GM19455 (cell line): ENCODE results near the gene TVP23B.
A peak's percentile ranks its signal among the peaks of the same experiment; 100 is the strongest.
"Not testable (repeated sequence)": the region's sequence is repeated elsewhere in the genome, so short reads cannot be mapped to it uniquely, and the experiment has no call there.

ENCODE experiments used
- ATAC-seq: cut with Tn5 transposase; IDR thresholded peaks from one replicate; pipeline ENCODE4 v1.9.1; 2021; ENCODE audit not compliant: unreplicated experiment

The TVP23B gene

GRCh38 chr17:18780991-18781718 lies at the start of gene TVP23B:
Gene TVP23B, plus strand, starts transcription at chr17:18781183. Its CDS starts 111 bp downstream, at chr17:18781294.
- ATAC-seq, result peak; percentile 99

- not testable (repeated sequence) for ATAC-seq
These were observed 48.5 kb upstream of the TVP23B start for GRCh38 chr17:18732438-18732837.

DNA sequence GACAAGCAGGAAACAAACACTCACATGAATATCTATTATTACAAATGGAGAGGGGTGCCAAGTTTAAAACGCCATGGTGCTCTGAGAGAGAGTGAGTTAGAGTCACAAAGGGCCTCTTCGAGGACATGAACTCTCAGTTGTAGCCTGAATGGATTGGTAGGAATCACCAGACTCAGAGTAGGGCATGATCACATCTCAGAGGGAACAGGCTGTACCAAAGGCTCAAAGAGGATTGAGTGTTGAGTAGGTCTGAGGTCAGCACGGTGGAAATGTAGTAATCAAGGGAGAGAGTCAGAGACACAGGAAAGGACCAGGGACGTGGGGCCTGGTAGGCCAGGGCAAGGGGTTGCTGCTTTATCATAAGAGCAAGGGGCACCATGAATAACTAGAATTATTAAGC lies 47.6 kb upstream of the TVP23B start:
- not testable (repeated sequence) for ATAC-seq

DNA sequence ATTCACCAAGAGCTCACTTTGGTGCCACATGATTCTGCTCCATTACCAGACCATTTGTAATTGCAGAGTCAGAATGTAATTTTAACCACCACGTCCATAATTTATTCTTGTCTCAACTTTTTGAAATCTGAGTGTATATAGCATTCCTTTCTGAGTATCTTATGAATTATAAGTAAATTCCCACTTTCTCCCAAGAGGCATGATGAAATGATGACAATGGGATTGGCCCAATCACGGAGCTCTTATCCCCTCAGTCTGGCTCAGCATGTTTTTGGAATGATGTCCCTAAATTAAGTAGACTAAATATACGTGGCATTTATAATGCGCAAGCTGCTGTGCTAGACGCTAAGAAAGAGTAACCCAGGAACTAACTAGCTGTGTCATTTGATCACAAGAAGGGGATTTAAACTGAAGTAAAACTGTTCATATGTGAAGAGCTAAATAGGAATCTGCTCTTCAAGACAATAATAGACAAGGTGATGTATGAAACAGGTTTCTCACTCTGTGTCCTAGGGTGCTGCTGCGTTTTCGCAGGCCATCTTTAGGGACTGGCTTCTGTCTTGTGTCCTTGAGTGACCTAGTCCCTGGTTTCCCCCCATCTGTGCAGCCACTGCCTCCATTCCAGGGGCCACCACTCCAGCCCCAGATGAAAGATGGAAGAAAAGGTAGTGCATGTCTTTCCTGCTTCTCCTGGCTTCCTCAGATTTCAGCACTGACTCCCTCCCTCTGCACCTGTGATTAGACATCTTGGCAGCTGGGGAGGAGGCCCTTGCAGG lies 41.2 kb upstream of the TVP23B start:
- ATAC-seq, result not testable (repeated sequence)

GRCh38 chr17:18741228-18741627 lies 39.8 kb upstream of the TVP23B start:
- ATAC-seq, result not testable (repeated sequence)

DNA sequence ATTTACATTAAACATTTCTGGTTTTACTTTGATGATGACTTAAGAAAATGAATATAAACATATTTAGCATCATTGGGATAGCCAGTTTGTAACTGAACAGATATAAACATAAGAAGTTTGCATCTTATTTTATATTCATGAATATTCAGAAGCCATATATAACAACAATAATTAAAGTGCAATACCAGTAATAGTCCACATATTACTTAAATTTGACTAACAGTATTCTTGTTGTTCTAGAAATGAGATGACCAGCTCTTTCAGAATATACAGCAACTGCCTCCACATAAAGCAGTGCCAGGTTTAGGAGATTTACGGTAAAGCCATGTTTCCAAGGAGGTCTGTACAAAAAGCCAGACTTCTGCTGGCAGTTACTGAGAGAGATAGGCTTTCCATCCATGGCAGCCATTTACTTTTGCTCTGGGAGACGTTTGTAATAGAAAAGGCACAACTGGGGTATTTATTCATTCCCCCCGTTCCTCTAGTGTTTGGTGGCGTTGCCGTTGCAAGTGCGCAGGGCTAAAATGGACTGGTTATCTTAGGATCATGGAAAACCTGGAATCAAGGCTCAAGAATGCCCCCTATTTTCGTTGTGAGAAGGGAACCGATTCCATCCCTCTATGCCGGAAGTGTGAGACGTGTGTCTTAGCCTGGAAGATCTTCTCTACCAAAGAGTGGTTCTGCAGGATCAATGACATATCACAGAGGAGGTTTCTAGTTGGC lies 37.1 kb upstream of the TVP23B start, which contains the start of gene FBXW10:
Gene FBXW10 (plus strand): TSS at position 356 of the 723 bp plus-strand sequence. CDS start 191 bp downstream, at position 547.
- not testable (repeated sequence) for ATAC-seq

DNA sequence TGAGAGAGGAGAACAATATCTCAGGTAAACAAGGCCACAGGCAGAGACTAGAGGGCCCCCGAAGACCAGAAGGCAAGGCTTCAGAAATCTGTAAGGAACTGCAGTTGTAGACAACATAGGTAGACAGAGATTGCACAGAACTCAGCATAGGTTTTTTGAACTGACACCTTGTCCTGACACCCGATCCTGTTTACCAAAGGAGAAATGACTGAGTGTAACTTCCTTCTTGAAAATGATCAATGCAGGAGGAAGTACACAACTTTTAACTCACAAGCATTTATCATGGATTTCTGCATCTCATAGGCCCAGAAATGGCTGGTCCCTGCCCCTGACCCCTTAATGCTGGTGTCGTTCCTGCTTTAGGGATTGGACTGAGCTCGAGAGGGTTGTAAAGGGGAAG lies 36.3 kb upstream of the TVP23B start:
- ATAC-seq, result not testable (repeated sequence)

- not testable (repeated sequence) for ATAC-seq
These were observed 34.4 kb upstream of the TVP23B start for GRCh38 chr17:18746551-18746950.

DNA sequence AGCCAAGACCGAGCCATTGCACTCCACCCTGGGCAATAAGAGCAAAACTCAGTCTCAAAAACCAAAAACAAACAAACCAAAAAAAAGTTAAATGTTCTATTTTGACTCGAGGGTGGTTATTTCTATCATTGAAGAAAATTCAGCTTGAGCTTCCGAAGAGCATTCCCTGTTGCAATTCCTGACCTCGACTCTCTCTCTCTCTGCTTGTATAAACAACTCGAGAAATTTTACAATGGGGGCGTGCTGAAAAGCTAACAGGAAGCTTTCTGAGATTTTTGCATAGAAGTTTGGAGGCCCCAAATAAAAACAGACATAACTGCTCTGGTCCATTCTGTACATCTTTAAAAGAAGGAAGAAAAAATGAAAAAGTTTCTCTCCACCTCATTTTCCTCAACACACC lies 33.5 kb upstream of the TVP23B start:
- ATAC-seq, result not testable (repeated sequence)

DNA sequence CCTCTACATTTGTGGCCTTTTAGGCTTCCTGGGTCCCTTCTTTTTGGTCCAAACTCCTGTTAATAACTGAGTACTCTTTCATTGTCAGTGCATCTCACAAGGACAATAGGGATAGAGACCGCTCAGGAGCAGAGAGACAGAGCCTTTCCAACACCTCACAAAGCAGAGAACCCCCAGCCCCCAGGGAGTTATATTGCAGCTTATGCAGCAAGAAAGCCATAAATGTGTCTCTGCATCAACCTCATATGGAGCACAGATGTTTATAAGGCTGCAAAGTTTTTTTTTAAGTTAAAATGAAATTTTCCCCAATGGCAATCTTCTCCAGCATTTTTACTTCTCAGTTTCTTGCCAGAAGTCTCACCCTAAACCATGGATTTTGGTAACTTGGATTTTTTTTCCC lies 30.7 kb upstream of the TVP23B start:
- not testable (repeated sequence) for ATAC-seq

GRCh38 chr17:18753829-18754409 lies 27.1 kb upstream of the TVP23B start:
- not testable (repeated sequence) for ATAC-seq

DNA sequence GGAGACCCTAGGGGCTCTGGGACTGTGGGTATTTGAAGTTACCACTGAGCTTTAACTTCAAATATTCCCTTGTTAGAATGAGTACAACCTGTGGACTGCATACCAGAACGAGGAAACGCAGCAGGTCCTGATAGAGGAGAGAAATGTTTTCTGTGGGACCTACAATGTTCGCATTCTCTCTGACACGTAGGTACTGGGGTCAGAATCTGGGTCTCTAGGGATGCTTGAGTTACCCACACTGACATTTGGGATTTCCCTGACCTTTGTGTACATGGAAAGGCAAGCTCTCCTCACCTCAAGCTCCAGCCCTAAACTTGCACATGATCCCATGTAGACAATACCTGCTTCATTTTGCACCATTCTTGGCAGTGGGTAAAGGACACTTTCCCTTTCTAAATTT lies 25.0 kb upstream of the TVP23B start:
- not testable (repeated sequence) for ATAC-seq

GRCh38 chr17:18757368-18758044 lies 23.5 kb upstream of the TVP23B start:
- ATAC-seq, result not testable (repeated sequence)

DNA sequence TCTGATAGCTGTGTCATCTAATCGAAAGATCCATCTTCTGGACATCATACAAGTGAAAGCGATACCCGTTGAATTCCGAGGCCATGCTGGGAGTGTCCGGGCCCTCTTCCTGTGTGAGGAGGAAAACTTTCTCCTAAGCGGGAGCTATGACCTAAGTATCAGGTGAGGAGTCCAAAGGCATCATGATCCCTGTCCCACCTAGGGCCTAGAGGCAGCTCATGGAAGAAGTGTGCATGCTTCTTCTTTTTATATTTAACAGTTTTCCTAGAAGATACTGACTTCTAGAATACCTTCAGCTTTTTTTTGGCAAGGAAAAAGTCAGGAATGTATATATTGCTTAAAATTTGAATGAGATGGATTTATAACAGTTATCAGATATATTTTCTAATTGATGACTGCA lies 22.6 kb upstream of the TVP23B start:
- not testable (repeated sequence) for ATAC-seq

- not testable (repeated sequence) for ATAC-seq
These were observed 20.8 kb upstream of the TVP23B start for GRCh38 chr17:18760221-18760620.

GRCh38 chr17:18770572-18770971 lies 10.4 kb upstream of the TVP23B start:
- not testable (repeated sequence) for ATAC-seq

DNA sequence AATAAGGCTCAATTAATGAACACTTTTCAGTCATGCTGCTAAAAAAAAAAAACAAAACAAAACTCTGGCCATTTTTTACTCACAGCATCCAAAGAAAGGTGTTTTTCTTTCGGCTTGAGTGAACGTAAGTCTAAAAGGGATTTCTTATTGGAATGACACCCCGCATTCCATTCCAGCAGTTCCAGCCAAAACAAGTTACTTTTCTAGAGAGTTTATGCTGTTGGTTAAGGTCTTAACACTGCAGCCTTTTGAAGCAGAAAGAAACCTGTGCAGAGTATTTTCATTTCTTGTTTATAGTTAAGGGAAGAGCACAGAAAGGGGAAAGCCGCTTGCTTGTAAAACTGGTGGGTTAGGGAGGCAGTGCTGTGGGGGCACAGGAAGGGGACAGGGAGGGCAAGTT lies 9.9 kb upstream of the TVP23B start:
- ATAC-seq, result not testable (repeated sequence)

DNA sequence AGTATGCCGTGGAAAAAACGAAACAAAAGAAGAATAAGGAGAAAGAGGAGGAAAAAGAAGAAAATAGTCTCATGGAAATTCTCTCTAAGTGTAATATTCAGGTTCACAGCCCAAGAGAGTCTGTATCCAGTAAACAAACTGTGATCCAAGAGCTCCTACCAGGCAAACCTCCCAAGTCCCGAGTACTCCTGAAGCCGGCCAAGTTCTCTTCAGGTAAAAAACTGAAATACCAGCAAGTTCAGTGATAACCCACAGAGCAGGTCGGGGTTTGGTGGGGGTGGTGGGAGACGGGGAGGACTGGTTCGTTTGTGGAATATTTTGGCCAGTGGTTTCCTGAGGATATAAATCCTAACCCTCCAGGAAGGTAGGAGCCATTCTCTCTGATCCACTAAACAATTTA lies 8.5 kb upstream of the TVP23B start:
- ATAC-seq, result no peak

GRCh38 chr17:18781805-18782204 lies 822 bp downstream of the TVP23B start:
- ATAC-seq, result not testable (repeated sequence)

DNA sequence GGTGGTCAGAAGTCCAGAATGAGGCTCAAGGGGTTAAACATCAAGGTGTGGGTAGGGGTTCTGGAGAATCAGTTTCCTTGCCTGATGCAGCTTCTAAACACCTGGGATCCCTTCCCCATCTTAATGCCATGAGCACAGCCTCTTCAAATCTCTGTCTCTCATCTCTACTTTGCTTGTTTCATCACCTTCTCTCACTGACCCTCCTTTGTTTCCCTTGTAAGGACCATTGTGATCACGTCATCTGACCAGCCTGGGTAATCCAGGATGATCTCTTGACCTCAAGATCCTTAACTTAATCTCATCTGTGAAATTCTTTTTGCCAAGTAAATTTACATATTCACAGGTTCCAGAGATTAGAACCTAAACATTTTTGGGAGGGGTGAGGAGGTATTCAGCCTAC lies 5.0 kb downstream of the TVP23B start:
- ATAC-seq, result not testable (repeated sequence)
